Stimulated activated CD8-positive, alpha-beta memory T cell treated with anti-CD3 and anti-CD28 coated beads, Interleukin-12 subunit alpha, Interleukin-12 subunit beta, amount 100 ng/mL, for 24 hours (primary cell): ENCODE measurements around the gene ALPK1.
"Not testable (repeated sequence)": the region's sequence is repeated elsewhere in the genome, so short reads cannot be mapped to it uniquely, and the experiment has no call there.

ENCODE experiments used
- DNase-seq: peaks from one replicate; pipeline ENCODE4 v3.0.0-alpha.2; 2020; ENCODE audit errors: extremely low read depth

The ALPK1 gene

GRCh38 chr4:112284662-112285411, 12.3 kb upstream of the ALPK1 start:
- DNase-seq: no peak

GRCh38 chr4:112287258-112287989, 9.7 kb upstream of the ALPK1 start:
- no peak for DNase-seq

GRCh38 chr4:112288455-112288854, 8.7 kb upstream of the ALPK1 start:
- DNase-seq: no peak

GRCh38 chr4:112289407-112290253, 7.5 kb upstream of the ALPK1 start:
- no peak for DNase-seq

GRCh38 chr4:112290341-112290740, 6.8 kb upstream of the ALPK1 start:
- DNase-seq: no peak

- no peak for DNase-seq
These were observed 2.6 kb downstream of the ALPK1 start for GRCh38 chr4:112299721-112300120.

GRCh38 chr4:112302320-112303274, 5.4 kb downstream of the ALPK1 start:
- DNase-seq: no peak

- not testable (repeated sequence) for DNase-seq
These were observed 8.3 kb downstream of the ALPK1 start for GRCh38 chr4:112305477-112305876.

GRCh38 chr4:112309263-112309791, 12.2 kb downstream of the ALPK1 start:
- DNase-seq: not testable (repeated sequence)

- DNase-seq: no peak
These were observed 14.3 kb downstream of the ALPK1 start for GRCh38 chr4:112311516-112311915.

- no peak for DNase-seq
These were observed 15.6 kb downstream of the ALPK1 start for GRCh38 chr4:112312610-112313239.

- DNase-seq: no peak
These were observed 18.3 kb downstream of the ALPK1 start for GRCh38 chr4:112315446-112315845.

- no peak for DNase-seq
These were observed 19.2 kb downstream of the ALPK1 start for GRCh38 chr4:112316360-112316759.

GRCh38 chr4:112318239-112319142, 21.3 kb downstream of the ALPK1 start:
- DNase-seq: no peak

- peak; percentile 45 for DNase-seq
These were observed 24.9 kb downstream of the ALPK1 start for GRCh38 chr4:112321776-112322684.

GRCh38 chr4:112322866-112323265, 25.7 kb downstream of the ALPK1 start:
- no peak for DNase-seq

- DNase-seq: no peak
These were observed 28.4 kb downstream of the ALPK1 start for GRCh38 chr4:112325530-112325929.
